Ectodermal cell (in vitro differentiated cells): Measurements from ENCODE around the gene CT45A6. TPM values are rescaled to one million over a fixed set of nuclear protein-coding genes. Genes with fewer than 3 reads are reported as not detected.
"Not testable (repeated sequence)": the region's sequence is repeated elsewhere in the genome, so short reads cannot be mapped to it uniquely, and the experiment has no call there.

Experiments
- H3K27ac ChIP-seq: 2 replicates; pipeline ENCODE4 v1.7.0; 2013; ENCODE audit warnings: mild to moderate bottlenecking, low read depth, low read length; ENCODE audit not compliant: insufficient read depth, poor library complexity, severe bottlenecking
- H3K27me3 ChIP-seq: 2 replicates; pipeline ENCODE4 v1.7.0; 2013; ENCODE audit warnings: mild to moderate bottlenecking, low read length; ENCODE audit not compliant: insufficient read depth, control insufficient read depth, poor library complexity, severe bottlenecking
- H3K36me3 ChIP-seq: one replicate; pipeline ENCODE4 v1.7.0; 2013; ENCODE audit warnings: low read length; ENCODE audit not compliant: control insufficient read depth, insufficient read depth
- H3K4me1 ChIP-seq: one replicate; pipeline ENCODE4 v1.7.0; 2013; ENCODE audit warnings: low read length; ENCODE audit not compliant: control insufficient read depth, insufficient read depth
- H3K4me3 ChIP-seq: 2 replicates; pipeline ENCODE4 v1.7.0; 2013; ENCODE audit warnings: low read depth, low read length, control low read depth; ENCODE audit not compliant: insufficient read depth
- H3K9me3 ChIP-seq: 2 replicates; pipeline ENCODE4 v1.7.0; 2013; ENCODE audit warnings: mild to moderate bottlenecking, low read length, moderate library complexity; ENCODE audit not compliant: control insufficient read depth
- WGBS, 2 experiments: methylation state at CpG; one replicate each; pipeline ENCODE4 v1.1.7; 2013; ENCODE audit warnings: missing lambda C conversion rate in 2 of 2; 5-methylcytosine and 5-hydroxymethylcytosine counted together
- polyA plus RNA-seq, 4 experiments: library from polyadenylated mRNA; stranded (reverse); fragments of 50-300 nt; gene quantifications; one replicate each; pipeline ENCODE4 v1.2.3, GENCODE V29; 2013

The CT45A6 gene, protein sequence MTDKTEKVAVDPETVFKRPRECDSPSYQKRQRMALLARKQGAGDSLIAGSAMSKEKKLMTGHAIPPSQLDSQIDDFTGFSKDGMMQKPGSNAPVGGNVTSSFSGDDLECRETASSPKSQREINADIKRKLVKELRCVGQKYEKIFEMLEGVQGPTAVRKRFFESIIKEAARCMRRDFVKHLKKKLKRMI
- polyA plus RNA-seq (2013, experiment 1 of 4): not detected
- not detected for polyA plus RNA-seq (2013, experiment 2 of 4)
- not detected for polyA plus RNA-seq (2013, experiment 3 of 4)
- polyA plus RNA-seq (2013, experiment 4 of 4): not detected

DNA sequence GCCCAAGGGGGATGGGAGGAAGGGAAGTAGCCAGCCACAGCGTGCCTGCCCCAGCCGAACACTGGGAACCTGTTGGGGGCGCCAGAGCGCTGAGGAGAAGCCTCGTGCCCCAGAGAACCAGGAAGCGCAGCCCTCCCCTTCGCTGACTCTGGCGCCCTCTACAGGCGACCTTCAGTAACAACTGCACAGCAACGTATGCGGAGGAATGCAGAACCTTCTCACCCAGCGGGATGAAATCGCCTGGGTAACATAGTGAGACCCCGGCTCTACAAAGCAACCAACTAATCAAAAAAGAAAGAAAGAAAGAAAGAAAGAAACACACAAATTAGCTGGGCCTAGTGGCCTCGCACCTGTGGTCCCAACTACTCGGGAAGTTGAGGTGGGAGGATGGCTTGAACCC lies at the start of gene CT45A6:
TSS of gene CT45A6 (minus strand) at position 101 of the 400 bp plus-strand sequence. CDS start 3,794 bp downstream, outside the sequence.
- not testable (repeated sequence) for H3K4me3 ChIP-seq, H3K4me1 ChIP-seq, H3K27ac ChIP-seq, H3K27me3 ChIP-seq, H3K9me3 ChIP-seq, H3K36me3 ChIP-seq
- no CpG with 5 or more reads among the region's 16 CpGs for WGBS, 2 experiments

DNA sequence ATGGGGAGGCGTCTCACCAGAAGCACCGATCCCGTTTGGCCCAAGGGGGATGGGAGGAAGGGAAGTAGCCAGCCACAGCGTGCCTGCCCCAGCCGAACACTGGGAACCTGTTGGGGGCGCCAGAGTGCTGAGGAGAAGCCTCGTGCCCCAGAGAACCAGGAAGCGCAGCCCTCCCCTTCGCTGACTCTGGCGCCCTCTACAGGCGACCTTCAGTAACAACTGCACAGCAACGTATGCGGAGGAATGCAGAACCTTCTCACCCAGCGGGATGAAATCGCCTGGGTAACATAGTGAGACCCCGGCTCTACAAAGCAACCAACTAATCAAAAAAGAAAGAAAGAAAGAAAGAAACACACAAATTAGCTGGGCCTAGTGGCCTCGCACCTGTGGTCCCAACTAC lies 34.6 kb upstream of the CT45A6 start, which contains the start of gene CT45A7:
TSS of gene CT45A7 (minus strand) at position 101 of the 400 bp plus-strand sequence. CDS start 3,747 bp downstream, outside the sequence.
- not testable (repeated sequence) for H3K27ac ChIP-seq, H3K4me1 ChIP-seq, H3K4me3 ChIP-seq, H3K9me3 ChIP-seq, H3K27me3 ChIP-seq, H3K36me3 ChIP-seq
- WGBS, 2 experiments: no CpG with 5 or more reads among the region's 17 CpGs

DNA sequence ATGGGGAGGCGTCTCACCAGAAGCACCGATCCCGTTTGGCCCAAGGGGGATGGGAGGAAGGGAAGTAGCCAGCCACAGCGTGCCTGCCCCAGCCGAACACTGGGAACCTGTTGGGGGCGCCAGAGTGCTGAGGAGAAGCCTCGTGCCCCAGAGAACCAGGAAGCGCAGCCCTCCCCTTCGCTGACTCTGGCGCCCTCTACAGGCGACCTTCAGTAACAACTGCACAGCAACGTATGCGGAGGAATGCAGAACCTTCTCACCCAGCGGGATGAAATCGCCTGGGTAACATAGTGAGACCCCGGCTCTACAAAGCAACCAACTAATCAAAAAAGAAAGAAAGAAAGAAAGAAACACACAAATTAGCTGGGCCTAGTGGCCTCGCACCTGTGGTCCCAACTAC lies 17.3 kb upstream of the CT45A6 start, which contains the start of gene CT45A2:
TSS of gene CT45A2 (minus strand) at position 101 of the 400 bp plus-strand sequence. CDS start 3,747 bp downstream, outside the sequence.
- WGBS, 2 experiments: no CpG with 5 or more reads among the region's 17 CpGs
- not testable (repeated sequence) for H3K4me1 ChIP-seq, H3K4me3 ChIP-seq, H3K27ac ChIP-seq, H3K36me3 ChIP-seq, H3K27me3 ChIP-seq, H3K9me3 ChIP-seq

DNA sequence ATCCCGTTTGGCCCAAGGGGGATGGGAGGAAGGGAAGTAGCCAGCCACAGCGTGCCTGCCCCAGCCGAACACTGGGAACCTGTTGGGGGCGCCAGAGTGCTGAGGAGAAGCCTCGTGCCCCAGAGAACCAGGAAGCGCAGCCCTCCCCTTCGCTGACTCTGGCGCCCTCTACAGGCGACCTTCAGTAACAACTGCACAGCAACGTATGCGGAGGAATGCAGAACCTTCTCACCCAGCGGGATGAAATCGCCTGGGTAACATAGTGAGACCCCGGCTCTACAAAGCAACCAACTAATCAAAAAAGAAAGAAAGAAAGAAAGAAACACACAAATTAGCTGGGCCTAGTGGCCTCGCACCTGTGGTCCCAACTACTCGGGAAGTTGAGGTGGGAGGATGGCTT lies 17.2 kb downstream of the CT45A6 start, which contains the start of gene CT45A5:
TSS of gene CT45A5 (minus strand) at position 101 of the 400 bp plus-strand sequence. CDS start 3,774 bp downstream, outside the sequence.
- H3K4me1 ChIP-seq, H3K36me3 ChIP-seq, H3K27me3 ChIP-seq, H3K4me3 ChIP-seq, H3K27ac ChIP-seq, H3K9me3 ChIP-seq: not testable (repeated sequence)
- no CpG with 5 or more reads among the region's 16 CpGs for WGBS, 2 experiments

DNA sequence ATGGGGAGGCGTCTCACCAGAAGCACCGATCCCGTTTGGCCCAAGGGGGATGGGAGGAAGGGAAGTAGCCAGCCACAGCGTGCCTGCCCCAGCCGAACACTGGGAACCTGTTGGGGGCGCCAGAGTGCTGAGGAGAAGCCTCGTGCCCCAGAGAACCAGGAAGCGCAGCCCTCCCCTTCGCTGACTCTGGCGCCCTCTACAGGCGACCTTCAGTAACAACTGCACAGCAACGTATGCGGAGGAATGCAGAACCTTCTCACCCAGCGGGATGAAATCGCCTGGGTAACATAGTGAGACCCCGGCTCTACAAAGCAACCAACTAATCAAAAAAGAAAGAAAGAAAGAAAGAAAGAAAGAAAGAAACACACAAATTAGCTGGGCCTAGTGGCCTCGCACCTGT lies 34.5 kb downstream of the CT45A6 start, which contains the start of gene CT45A3:
TSS of gene CT45A3 (minus strand) at position 101 of the 400 bp plus-strand sequence. CDS start 3,747 bp downstream, outside the sequence.
- not testable (repeated sequence) for H3K9me3 ChIP-seq, H3K36me3 ChIP-seq, H3K4me1 ChIP-seq, H3K4me3 ChIP-seq, H3K27me3 ChIP-seq, H3K27ac ChIP-seq
- no CpG with 5 or more reads among the region's 17 CpGs for WGBS, 2 experiments

DNA sequence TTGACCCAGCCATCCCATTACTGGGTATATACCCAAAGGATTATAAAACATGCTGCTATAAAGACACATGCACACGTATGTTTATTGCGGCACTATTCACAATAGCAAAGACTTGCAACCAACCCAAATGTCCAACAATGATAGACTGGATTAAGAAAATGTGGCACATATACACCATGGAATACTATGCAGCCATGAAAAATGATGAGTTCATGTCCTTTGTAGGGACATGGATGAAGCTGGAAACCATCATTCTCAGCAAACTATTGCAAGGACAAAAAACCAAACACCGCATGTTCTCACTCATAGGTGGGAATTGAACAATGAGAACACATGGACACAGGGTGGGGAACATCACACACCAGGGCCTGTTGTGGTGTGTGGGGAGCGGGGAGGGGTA lies 57.8 kb downstream of the CT45A6 start:
- 100% methylated on average over 1 of the region's 4 CpGs; no CpG with 5 or more reads in 1 of the 2 experiments for WGBS, 2 experiments
- H3K4me1 ChIP-seq, H3K9me3 ChIP-seq, H3K27ac ChIP-seq, H3K27me3 ChIP-seq, H3K4me3 ChIP-seq, H3K36me3 ChIP-seq: not testable (repeated sequence)
